KOPT-K1 (cell line): ENCODE measurements around the gene CSNK1G1.
"Not testable (repeated sequence)": the region's sequence is repeated elsewhere in the genome, so short reads cannot be mapped to it uniquely, and the experiment has no call there.

Experiments used
- H3K27ac ChIP-seq: fragments of 200-600 bp; sonication (generic); 2 replicates; pipeline ENCODE4 v1.5.1; 2016; ENCODE audit warnings: antibody characterized with exemption, mild to moderate bottlenecking, low read depth, low read length; ENCODE audit not compliant: poor library complexity, severe bottlenecking
- H3K36me3 ChIP-seq: fragments of 200-600 bp; sonication (generic); 2 replicates; pipeline ENCODE4 v1.5.1; 2017; ENCODE audit warnings: antibody characterized with exemption, mild to moderate bottlenecking, low read length, moderate library complexity; ENCODE audit not compliant: insufficient read depth
- H3K9me3 ChIP-seq: fragments of 200-600 bp; sonication (generic); 2 replicates; pipeline ENCODE4 v1.5.1; 2017; ENCODE audit warnings: antibody characterized with exemption, low read length, mild to moderate bottlenecking; ENCODE audit not compliant: insufficient read depth, poor library complexity, severe bottlenecking

The CSNK1G1 gene

GRCh38 chr15:64122936-64123351 is 233.0 kb downstream of the CSNK1G1 start:
- Histone ChIP-seq H3K9me3 (no peaks in the 10 kb centered on the region), H3K36me3 (peaks cover 95% of the 10 kb centered on the region), H3K27ac (no peak overlapping the region)

- Histone ChIP-seq H3K27ac (no peak overlapping the region), H3K9me3 (no peaks in the 10 kb centered on the region), H3K36me3 (peaks cover 95% of the 10 kb centered on the region)
These were observed 233.5 kb downstream of the CSNK1G1 start for GRCh38 chr15:64122444-64122843.

GRCh38 chr15:64121614-64122013 is 234.4 kb downstream of the CSNK1G1 start:
- Histone ChIP-seq H3K9me3 (no peaks in the 10 kb centered on the region), H3K36me3 (peaks cover 95% of the 10 kb centered on the region), H3K27ac (no peak overlapping the region)

- H3K36me3 ChIP-seq = peaks cover 97% of the 10 kb centered on the region
- not testable (repeated sequence) for H3K9me3 ChIP-seq, H3K27ac ChIP-seq
These were observed 235.7 kb downstream of the CSNK1G1 start for GRCh38 chr15:64120322-64120721.

- Histone ChIP-seq H3K36me3 (peaks cover 99% of the 10 kb centered on the region), H3K27ac (no peak overlapping the region), H3K9me3 (no peaks in the 10 kb centered on the region)
These were observed 238.1 kb downstream of the CSNK1G1 start for GRCh38 chr15:64117759-64118487.
